ENCODE measurements around the gene ARHGAP19.

The ARHGAP19 gene

DNA sequence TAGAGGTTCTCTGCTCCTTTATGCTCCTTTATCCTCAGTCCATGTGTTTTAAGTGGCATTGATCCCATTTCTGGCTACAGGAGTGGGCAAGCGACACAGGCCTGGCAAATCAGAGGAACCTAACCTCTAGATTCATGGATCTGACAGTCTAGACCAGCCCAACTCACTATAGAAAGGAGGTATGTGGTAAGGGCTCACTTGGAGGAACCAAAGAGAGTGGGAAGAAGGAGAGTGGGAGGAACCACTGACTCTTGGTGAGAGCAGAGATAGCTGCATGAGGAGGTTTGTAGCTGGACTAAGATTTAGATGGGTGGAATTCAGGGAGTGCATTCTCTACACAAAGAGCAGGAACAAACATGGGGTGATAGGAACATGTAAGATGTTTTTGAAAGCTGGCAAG is 15.0 kb upstream of the ARHGAP19 start:
- CTCF ChIA-PET = interaction anchor here (0.7 kb wide), 2 partner anchors 20 to 97 kb away, joined by 3 to 4 read pairs; no protein-coding TSS in a partner anchor
- TF ChIP-seq, protein P1, sequence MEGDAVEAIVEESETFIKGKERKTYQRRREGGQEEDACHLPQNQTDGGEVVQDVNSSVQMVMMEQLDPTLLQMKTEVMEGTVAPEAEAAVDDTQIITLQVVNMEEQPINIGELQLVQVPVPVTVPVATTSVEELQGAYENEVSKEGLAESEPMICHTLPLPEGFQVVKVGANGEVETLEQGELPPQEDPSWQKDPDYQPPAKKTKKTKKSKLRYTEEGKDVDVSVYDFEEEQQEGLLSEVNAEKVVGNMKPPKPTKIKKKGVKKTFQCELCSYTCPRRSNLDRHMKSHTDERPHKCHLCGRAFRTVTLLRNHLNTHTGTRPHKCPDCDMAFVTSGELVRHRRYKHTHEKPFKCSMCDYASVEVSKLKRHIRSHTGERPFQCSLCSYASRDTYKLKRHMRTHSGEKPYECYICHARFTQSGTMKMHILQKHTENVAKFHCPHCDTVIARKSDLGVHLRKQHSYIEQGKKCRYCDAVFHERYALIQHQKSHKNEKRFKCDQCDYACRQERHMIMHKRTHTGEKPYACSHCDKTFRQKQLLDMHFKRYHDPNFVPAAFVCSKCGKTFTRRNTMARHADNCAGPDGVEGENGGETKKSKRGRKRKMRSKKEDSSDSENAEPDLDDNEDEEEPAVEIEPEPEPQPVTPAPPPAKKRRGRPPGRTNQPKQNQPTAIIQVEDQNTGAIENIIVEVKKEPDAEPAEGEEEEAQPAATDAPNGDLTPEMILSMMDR (conservative IDR thresholded peaks at IDR 0.05; ENCODE audit: low read depth) = no peak
- H3K27ac ChIP-seq = no peak overlapping the region
- DNase-seq (ENCODE audit: low spot score) = no peak
- POLR2A ChIA-PET (ENCODE audit: low non-redundant PET) = no interaction called here

DNA sequence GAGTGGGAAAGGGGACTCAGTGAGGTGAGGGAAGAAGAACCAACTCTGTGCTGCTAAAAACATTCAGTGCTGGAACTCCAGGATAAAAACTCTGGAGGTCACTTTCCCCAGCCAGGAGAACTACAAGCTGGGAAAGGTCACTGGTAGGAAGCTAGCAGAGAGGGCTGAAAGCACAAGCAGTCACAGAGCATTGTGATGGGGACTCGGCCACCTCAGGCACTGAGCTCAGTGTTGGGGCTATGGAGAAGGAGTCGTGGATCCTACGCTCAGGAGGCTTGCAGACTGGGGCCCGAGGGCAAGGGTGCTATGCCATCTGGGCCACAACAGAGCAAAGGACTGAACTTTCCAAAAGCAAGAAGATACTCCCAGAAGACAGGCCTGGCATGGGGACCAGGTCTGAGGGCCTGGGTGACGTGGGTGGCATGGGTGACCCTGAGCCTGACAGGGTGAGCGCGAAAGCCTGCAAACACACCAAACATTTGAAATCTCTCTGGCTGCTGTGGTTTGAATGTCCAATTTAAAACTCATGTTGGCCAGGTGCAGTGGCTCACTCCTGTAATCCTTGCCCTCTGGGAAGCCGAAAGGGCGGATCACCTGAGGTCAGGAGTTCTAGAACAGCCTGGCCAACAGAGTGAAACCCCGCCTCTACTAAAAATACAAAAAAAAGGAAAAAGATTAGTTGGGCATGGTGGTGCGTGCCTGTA is 9.8 kb upstream of the ARHGAP19 start:
- CTCF ChIA-PET = interaction anchor here (0.6 kb wide), 1 partner anchor 39 kb away, joined by 3 read pairs; no protein-coding TSS in a partner anchor
- TF ChIP-seq, protein P1 (conservative IDR thresholded peaks at IDR 0.05; ENCODE audit: low read depth) = no peak
- no peak for DNase-seq (ENCODE audit: low spot score)
- POLR2A ChIA-PET (ENCODE audit: low non-redundant PET) = no interaction called here
- H3K27ac ChIP-seq = no peak overlapping the region

DNA sequence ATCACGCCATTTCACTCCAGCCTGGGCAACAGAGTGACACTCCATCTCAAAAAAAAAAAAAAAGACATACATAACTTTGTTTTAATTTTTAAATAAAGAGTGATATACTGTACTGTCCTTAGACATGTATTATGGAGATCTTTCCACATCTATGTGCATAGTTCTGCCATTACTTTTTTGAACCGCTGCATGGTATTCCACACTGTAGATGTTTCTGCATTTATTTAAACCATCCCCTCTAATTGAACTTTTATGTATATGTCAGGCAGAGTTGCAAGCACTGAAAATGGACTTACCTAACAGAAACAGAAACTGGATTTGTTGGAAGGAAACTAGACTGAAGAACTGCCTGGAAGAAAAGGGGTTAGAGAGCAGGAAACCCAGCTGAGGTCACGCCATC is 8.5 kb upstream of the ARHGAP19 start:
- CTCF ChIA-PET = no interaction called here
- no peak overlapping the region for H3K27ac ChIP-seq
- no peak for DNase-seq (ENCODE audit: low spot score)
- POLR2A ChIA-PET (ENCODE audit: low non-redundant PET) = no interaction called here
- TF ChIP-seq, protein P1 (conservative IDR thresholded peaks at IDR 0.05; ENCODE audit: low read depth) = no peak

DNA sequence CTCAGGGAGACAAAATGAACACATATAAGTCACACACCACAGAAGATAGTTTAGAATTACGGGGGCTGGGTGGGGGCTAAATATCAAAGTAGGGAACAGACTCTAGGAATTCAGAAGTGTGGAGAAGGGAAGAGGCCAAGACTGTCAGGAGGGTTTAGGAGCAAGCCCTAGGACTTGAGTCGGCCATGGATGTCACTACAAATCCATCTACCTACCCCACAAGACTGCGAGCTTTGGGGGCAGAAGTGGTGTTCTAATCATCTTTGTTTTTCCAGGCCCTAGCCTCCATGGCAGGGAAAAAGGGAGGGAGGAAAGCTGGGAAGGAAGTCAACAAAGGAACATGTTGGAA is 5.8 kb upstream of the ARHGAP19 start:
- no peak overlapping the region for H3K27ac ChIP-seq
- POLR2A ChIA-PET (ENCODE audit: low non-redundant PET) = interaction anchor here (0.6 kb wide), 1 partner anchor 105 kb away, joined by 3 read pairs; no protein-coding TSS in a partner anchor
- CTCF ChIA-PET = interaction anchor here (0.7 kb wide), 1 partner anchor 255 kb away, joined by 3 read pairs; no protein-coding TSS in a partner anchor
- TF ChIP-seq, protein P1 (conservative IDR thresholded peaks at IDR 0.05; ENCODE audit: low read depth) = no peak
- DNase-seq (ENCODE audit: low spot score) = no peak

DNA sequence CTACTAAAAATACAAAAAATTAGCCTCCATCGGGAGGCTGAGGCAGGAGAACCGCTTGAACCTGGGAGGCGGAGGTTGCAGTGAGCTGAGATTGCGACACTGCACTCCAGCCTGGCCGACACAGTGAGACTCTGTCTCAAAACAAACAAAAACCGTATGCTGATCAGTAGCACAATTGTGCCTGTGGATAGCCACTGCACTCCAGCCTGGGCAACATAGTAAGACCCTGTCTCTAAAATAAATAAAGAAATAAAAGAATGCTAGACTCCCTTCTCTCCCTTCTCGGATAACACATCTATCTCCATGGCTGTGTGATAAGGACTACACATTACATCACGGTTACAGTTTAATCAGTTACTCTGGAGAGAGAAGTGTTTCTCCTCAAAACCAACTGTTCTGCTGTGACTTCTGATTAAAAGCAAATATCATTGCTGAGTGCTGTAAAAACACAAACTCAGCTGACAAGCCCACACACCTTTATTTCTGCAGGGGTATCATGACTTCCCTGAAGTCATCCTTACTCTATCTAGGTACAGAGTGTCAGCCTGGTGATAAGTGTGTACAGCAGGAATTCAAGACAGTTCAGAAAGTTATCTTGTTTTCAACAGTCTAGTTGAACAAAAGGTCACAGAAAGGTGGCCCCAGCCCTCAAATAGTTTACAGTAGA is 5.3 kb upstream of the ARHGAP19 start:
- CTCF ChIA-PET = interaction anchor here (1.0 kb wide), 1 partner anchor 34 kb away, joined by 3 read pairs; no protein-coding TSS in a partner anchor
- DNase-seq (ENCODE audit: low spot score) = no peak

DNA sequence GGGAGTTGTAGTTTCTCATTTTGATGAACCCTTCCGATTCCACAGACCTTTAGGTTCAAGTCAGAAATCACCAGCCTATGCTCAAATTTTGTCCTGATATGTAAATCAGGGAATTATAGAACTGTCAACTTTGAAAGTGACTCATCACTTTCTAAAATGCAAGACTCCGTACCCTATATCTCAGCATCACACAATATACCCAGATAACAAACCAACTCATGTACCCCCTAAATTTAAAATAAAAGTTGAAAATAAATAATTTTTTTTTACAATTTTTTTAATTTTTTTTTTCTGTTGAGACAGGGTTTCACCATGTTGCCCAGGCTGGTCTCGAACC is 393 bp upstream of the ARHGAP19 start:
- TF ChIP-seq, protein P1 (conservative IDR thresholded peaks at IDR 0.05; ENCODE audit: low read depth) = no peak
- peak overlapping the region; percentile 99 for H3K27ac ChIP-seq
- DNase-seq (ENCODE audit: low spot score) = no peak
- ChIA-PET POLR2A (ENCODE audit: low non-redundant PET) (interaction anchor here (0.6 kb wide), 1 partner anchor 27 kb away, joined by 3 read pairs; the partner anchor contains the start of gene FRAT1), CTCF (interaction anchor here (0.6 to 1.5 kb wide), 6 partner anchors 14 to 363 kb away, joined by 3 to 12 read pairs (median 3); no protein-coding TSS in a partner anchor)

More for the DNA sequence above, 5.3 kb upstream of the ARHGAP19 start:
- H3K27ac ChIP-seq = no peak overlapping the region
- TF ChIP-seq, protein P1 (conservative IDR thresholded peaks at IDR 0.05; ENCODE audit: low read depth) = no peak
- POLR2A ChIA-PET (ENCODE audit: low non-redundant PET) = interaction anchor here (0.6 kb wide), 1 partner anchor 105 kb away, joined by 3 read pairs; no protein-coding TSS in a partner anchor

All from RWPE1 (cell line).